ENCODE measurements around the gene KRTAP19-8.

The KRTAP19-8 gene, protein sequence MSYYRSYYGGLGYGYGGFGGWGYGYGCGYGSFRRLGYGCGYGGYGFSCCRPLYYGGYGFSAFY

DNA sequence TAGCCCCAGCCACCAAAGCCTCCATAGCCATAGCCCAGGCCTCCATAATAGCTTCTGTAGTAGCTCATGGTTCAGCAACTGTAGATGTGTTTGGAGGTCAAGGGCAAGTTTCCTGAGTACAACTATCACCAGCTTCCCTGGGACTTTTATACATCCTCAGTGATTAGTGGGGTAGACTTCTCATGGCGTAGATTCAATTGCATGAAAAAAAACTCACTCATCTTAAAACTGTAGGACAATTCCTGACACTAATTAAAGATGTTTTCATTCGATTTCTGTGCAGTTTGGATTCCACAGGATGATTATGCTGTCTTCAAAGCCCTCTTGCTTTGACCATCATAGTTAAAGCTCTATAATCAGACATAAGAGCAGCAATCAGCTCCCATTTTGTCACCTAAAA lies at the start of gene KRTAP19-8:
KRTAP19-8 (minus strand) TSS at position 101 of the 400 bp plus-strand sequence; CDS start at position 68, 33 bp downstream.
- no peak for DNase-seq (ENCODE audit: low read depth in 2 of 2)

DNA sequence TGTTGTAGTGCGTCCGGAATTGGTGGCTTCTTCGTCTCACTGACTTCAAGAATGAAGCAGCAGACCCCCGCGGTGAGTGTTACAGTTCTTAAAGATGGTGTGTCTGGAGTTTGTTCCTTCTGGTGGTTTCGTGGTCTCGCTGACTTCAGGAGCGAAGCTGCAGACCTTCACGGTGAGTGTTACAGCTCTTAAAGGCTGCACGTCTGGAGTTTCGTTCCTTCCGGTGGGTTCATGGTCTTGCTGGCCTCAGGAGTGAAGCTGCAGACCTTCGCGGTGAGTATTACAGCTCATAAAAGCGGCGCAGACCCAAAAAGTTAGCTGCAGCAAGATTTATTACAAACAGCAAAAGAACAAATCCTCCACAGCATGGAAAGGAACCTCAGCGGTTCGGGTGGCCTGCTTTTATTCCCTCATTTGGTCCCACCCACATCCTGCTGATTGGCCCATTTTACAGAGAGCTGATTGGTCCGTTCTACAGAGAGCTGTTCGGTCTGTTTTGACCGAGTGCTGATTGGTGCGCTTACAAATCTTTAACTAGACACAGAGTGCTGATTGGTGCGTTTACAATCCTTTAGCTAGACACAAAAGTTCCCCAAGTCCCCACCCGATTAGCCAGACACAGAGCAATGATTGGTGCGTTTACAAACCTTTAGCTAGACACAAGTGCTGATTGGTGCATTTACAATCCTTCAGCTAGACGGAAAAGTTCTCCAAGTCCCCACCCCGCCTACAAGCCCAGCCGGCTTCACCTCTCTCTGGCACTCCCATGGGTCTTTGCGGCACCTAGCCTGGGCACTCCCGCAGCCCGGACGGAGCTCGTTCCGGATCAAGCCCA lies 49.6 kb upstream of the KRTAP19-8 start:
- no peak for DNase-seq (ENCODE audit: low read depth in 2 of 2)

DNA sequence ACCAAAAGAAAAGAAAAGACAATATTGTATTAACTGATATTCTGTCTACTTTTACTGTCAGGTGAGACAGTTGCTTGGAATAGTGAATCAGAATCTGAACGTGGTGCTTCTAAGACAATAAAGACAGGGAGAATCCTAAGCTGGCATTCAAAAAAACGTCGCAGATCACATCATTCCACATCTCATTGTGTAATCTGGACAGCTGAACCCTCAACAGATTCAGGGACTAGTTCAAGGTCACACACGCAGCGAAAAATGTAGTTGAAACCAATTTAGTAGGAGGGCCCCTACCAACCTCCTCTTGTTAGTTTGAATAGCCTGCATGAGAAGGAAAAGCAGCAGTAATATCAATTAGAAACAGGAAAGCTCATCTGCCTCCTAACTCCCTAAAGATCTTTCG lies 46.4 kb upstream of the KRTAP19-8 start:
- DNase-seq (ENCODE audit: low read depth in 2 of 2): no peak

DNA sequence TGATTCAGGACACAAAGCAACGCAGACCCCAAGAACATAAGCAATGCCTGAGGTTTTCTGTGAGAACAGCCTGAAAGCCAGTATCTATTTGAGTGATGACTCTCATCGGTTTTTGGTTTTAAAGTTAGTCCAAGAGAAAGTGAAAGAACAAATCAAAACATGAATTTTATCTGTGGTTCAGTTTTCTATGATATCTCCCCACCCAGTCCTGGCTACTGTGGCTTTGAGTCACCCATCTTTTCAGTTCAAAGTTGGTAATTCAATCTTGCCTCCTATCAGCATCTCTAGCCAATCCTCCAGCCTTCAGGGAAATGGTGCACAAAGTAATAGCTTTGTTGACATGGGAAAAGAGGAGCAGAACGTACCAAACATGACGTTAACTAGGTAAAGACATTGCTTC lies 40.5 kb upstream of the KRTAP19-8 start:
- DNase-seq (ENCODE audit: low read depth in 2 of 2): no peak

DNA sequence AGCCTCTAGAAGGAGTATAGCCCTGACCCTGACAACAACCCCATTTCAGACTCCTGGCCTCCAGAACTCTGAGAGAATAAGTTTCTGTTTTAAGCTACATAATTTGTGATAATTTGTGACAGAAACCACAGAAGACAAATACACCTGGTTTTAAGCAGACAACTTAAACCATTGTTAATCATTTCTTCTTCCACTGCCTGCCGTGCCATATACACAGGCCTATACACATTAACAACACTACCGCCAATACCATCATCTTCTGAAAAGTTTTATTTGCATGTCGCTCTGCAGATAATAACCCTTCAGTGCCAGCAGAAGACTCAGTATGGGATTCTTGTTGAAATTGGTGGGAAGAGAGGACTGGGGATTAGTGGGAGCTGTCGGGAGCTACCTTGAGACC lies 39.9 kb upstream of the KRTAP19-8 start:
- no peak for DNase-seq (ENCODE audit: low read depth in 2 of 2)

DNA sequence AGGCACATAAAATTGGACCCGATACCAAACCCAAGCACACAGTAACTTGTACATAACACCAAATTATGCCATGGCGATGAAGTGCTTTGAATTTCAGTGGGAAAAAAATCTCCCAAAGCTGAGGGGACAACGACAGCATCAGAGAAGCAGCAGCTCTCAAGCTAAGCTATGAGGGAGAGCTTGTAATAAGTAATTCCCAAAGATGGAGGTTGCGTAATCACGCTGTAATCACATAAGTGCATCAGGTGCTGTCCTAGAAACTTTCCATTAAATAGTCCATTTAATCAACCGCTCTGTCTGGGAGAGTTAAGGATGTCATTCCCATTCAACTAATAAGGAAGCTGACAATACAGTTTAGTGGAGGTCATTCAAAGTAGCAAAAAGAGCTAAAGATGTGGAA lies 37.6 kb upstream of the KRTAP19-8 start:
- DNase-seq (ENCODE audit: low read depth in 2 of 2): no peak

DNA sequence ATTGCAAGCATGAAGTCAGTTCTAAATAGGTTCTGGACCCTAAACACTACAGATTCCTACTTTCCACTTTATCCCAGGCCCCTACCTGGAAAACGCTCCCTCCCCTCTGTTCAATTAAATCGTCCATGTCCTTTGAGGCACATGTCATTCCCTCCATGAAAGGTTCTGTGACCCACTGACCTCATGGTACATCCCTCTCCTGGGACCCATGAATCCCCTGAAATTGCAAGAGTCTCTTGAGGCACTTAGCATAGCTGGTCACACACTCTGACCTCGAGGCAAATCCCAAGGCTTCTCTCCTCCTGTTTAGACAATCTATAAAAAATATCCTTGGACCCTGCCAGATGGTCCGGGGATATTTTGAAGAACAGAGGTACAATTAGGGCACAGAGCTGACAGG lies 34.3 kb upstream of the KRTAP19-8 start:
- DNase-seq (ENCODE audit: low read depth in 2 of 2): no peak

DNA sequence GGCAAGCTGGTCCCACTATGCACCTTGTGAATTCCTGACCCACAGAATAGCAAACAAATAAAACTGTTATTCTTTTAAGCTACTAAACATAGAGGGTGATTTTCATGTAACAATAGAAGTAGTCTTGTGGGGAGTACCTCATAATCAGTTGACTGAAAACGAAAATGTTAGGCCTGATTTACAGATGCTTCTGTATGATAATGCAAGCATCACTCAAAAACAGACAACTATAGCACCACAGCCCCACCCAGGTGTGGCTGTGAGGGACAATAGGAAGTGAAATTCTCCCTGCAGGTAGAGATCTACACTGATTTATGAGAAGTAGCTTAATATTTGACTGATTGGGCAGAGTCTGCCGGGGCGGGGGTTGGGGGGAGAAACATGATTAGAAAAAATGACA lies 26.5 kb upstream of the KRTAP19-8 start:
- no peak for DNase-seq (ENCODE audit: low read depth in 2 of 2)

DNA sequence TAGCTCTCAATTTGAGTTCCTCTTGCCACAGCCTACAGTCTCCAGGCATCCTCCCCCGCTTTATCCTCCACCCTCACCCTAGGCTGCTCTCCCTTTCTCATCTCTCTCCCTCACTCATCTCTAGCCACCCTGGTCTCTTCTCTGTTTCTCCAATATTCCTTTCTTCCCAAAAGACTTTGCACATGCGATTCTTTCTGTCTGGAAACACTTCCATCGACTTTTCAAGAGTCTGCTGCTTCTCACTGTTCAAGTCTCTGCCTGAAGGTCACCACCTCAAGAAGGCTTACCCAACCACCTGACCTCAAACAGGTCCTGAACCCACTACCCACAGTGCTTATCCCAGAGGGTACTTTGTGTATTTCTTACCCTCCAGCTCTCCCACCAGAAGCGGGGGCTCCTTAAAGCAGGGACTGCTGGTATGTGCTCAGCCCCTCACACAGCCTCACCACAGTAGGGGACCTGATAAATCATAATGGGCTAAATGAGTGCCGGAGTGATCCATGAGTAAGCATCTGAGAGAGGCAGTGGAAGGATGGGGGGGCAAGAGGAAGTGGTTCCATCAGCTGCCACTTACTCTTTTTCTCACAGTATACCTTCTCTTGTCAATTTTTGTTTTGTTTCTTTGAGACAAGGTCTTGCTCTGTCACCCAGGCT lies 14.3 kb upstream of the KRTAP19-8 start:
- no peak for DNase-seq (ENCODE audit: low read depth in 2 of 2)

DNA sequence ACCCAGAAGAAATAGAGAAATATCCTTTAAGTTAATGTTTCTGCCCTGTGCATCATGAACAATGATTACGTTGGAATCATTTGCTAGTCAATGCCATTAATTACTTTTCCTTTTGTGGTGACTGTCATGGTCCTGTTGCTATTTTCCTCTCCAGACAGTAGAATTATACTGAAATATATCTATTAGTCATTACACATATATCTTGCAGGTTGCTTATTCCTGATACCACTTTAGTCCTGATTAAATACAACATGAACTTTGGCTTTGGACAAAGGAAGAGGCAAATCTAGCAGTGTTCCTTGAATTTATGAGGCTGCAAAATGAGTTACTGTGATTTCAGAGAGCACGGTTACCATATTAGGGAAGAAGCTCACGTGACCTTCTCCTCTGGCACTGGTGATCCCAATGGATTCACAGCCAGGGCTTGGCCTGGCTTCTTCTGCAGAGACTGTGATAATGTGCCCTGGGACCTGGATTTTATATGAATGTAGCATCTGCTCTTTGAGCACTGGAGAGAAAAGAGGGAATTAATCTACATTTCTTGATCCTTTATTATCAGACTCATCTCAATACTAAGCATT lies 12.4 kb upstream of the KRTAP19-8 start:
- DNase-seq (ENCODE audit: low read depth in 2 of 2): no peak

DNA sequence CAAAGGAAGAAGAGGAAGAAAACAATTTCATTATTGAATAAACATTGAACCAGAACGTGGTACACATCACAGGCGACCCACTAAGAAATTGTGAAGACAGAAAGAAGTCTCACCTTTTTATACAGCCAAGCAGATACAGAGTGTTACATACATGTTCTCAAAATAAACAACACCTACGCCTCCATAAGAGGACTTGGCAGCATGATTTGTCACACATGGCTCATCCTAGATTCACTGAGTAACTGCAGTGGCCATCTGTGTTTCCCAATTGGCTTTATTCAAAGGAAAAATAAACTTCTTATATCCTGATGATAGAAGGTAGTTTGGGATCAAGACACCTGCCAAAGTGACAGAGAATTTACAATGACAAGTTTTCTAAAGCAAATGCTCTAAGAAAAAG lies 7.6 kb upstream of the KRTAP19-8 start:
- DNase-seq (ENCODE audit: low read depth in 2 of 2): no peak

DNA sequence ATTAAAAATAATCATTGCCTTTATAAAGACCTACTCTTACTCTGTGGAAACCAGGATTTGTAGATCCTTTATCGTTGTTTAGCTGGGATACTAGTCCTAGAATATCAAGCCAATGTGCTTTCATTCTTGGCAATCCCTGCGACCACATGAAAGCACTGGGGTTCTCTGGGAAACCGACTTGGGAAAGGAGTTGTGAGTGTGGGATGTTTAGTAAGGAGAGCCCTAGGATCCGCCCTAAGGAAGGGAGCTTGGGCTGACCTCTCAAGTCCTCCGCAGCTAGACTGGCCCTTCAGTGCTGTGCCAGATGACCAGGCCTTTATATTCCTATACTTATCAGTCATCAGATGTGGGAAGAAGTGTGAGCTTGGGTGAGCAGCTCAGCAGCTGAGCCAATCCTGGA lies 5.2 kb upstream of the KRTAP19-8 start:
- DNase-seq (ENCODE audit: low read depth in 2 of 2): no peak

DNA sequence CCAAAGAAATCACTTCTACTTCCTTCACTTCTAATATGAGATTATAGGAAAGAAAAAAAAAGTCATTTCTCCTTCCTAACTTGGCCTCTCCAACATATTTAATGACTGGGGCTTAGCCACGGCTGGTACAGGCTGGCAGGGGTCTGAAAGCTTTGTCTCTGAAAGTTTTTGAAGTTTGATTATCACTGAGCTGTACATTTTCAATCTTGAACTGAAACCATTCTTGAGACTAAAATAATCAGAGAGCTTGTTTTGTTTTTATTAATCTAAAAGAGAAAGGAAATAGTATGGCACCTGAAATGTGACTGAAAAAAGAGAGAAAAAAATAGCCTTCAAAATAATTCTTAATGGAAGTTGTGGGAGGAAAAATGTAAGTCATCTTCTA lies 3.8 kb upstream of the KRTAP19-8 start:
- no peak for DNase-seq (ENCODE audit: low read depth in 2 of 2)

DNA sequence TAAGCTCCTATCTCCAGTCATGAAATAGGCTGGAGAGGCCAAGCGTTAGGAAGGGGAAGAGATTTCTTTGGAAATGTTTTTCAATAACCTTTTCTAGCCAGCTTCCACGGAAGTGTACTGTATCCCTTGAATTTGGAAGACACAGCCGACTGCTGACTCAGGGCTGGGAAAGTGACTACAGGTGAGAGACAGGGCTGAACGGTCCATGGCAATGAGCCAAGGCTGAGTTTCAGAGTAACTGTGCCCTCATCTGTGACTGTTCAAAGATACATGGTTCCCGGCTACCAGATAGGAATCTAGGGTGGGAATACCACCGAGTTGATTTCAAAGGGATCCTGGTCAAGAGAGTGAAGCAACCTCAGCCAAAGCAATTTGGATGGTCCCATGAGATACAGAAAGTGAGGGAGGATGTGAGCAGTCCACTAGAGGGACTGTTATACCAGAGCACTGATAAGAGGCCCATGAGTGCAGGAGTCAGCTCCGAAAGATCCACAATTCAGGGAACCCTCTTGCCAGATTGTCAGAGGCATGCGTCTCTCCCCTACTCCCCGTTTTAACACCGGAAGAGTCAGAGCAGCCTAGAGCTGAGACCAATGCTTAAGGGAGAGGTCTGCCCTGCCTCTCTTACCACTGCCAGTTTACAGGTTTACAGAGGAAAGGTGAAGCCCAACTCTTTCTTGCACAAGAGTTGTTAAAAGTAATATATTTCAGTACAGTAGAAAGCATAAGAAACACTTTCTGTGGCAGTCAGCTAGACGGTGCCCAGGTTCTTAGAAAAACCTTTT lies 3.2 kb upstream of the KRTAP19-8 start:
- DNase-seq (ENCODE audit: low read depth in 2 of 2): no peak

DNA sequence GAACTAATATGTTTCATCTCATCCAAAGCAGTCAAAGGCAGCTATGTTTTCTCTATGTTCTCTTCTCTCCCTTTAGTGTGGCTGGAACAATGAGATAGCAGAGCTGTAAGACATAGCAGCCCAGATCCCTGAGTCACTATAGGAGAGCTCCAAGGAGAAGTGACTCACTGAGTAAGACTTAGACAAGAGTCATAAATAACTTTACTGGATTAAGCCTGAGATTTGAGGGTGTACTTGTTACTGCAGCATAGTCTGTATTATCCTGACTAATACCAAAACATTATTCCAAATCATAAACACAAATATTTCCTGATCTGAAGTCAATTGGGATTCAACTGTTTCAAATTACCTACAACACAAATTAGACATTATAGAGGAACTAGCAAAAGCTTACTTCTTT lies 3.9 kb downstream of the KRTAP19-8 start:
- DNase-seq (ENCODE audit: low read depth in 2 of 2): no peak

DNA sequence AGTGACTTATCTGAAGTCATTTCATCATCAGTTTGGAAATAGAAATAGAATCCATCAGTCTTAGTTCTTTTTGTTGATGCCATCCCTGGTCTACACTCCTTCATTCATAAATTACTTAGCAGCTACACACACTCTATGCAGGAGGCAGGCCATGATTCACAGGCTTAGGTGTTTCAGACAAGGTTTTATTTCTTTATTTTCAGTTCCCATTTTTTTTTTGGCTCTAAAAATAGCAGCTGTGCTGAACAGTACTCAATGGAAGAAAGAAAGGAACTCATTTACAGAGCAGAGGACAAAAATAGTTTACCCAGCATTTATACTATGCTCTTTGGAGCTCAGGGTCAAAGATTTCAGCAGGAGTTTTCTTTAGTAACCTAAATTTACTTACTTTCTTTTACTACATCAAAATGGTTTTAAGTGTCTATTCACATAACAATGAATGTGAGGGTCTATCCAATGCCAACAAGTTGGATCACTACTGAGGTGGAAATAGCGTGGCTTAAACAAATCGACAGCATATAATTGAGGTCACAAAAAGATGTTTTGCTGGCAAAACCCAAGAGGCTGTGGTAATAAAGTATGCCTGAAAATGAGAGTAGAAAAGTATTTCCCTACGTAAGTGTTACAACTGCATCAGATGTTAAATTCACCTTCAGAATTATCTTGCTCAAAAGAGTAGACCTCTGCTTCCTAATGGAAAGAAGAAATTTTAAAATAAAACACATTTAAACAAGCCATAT lies 7.7 kb downstream of the KRTAP19-8 start:
- DNase-seq (ENCODE audit: low read depth in 2 of 2): no peak

DNA sequence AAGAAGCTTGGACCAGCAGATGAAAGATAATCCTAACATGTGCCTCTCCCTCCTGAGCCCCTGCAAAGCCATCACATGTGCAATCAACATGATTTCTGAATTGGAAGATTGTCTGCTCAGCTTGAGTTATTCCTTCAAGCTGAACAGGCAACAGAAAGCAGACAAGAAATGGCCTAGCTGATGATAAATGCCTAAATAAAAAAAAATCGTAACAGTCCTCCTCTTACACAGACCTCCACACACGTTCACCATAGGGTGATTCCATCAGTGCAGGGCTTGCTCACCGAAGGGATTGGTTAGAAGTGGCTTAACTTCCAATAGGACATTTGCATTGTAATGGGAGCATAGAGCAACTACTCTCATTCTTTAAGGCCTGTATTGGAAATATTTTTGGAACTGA lies 14.6 kb downstream of the KRTAP19-8 start:
- no peak for DNase-seq (ENCODE audit: low read depth in 2 of 2)

DNA sequence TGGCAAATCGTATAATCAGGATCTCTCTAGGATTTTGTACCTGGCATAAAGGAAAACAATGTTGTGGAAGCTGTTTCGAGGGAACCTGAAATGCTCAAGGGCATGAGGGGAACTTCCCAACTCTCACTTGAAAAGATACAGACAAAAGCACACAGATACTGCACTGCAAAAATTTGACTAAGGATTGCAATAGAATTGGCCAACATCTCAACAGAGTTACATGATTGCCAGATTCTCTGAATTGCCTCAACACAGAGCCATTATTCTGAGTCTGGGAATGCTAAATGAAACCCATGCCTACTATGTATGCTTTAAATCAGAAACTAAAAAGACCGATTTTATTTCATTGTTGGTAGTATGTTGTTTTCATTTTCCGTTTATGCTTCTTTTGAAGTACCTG lies 16.0 kb downstream of the KRTAP19-8 start:
- no peak for DNase-seq (ENCODE audit: low read depth in 2 of 2)

DNA sequence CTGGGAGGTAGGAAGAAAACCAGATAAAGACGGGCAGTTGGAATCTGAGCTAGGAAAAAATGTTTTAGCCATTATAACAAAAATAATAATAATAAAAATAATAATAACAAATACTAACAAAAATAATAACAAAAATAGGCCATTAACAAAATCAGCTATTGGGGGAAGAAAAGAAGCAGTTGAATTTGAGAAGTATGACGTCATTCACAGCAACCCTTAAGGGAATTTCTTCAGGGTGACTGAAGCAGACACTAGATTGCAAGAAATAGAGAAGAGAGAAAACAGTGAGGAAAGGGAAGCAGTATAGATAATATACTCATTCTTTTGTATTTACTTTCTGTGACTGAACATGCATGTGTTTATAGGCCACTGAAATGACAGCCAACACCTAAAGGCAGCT lies 20.0 kb downstream of the KRTAP19-8 start:
- DNase-seq (ENCODE audit: low read depth in 2 of 2): no peak

DNA sequence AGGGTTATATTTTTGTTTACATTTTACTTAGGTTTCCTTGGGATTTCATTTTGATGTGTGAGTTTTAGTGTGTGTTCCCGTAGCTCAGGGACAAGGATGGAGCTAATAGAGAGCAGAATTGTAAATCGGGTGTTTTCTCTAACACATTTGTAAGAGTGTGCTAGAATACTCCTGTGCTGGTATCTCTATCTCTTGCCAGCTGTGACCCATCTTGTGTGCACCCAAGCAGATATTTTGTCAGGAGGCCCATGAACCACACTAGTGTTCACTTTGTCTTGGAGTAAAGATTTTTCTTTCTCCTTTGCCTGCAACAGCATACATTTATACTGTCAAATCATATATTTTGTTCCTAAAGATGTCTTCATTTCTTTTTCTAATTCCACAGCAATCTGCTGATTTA lies 23.4 kb downstream of the KRTAP19-8 start:
- DNase-seq (ENCODE audit: low read depth in 2 of 2): no peak

Data from stimulated activated CD4-positive, alpha-beta T cell treated with anti-CD3 and anti-CD28 coated beads, Interleukin-15, amount 100 ng/mL, for 48 hours (primary cell).